Urinary bladder (tissue), 4 donors: Measurements from ENCODE around the gene SIK1. TPM values are rescaled to one million over a fixed set of nuclear protein-coding genes. Genes with fewer than 3 reads are reported as not detected.
"Not testable (repeated sequence)": the region's sequence is repeated elsewhere in the genome, so short reads cannot be mapped to it uniquely, and the experiment has no call there.

Experiments used
- DNase-seq: peaks from one replicate; pipeline ENCODE4 v3.0.0-alpha.2; 2015; ENCODE audit errors: extremely low spot score
- H3K27ac ChIP-seq: one replicate; pipeline ENCODE4 v1.5.1; 2013; ENCODE audit warnings: low read depth, mild to moderate bottlenecking, moderate library complexity
- H3K36me3 ChIP-seq: one replicate; pipeline ENCODE4 v1.6.1; 2013; ENCODE audit warnings: mild to moderate bottlenecking, moderate library complexity; ENCODE audit not compliant: insufficient read depth
- H3K4me1 ChIP-seq: one replicate; pipeline ENCODE4 v1.6.1; 2013; ENCODE audit warnings: mild to moderate bottlenecking, moderate library complexity; ENCODE audit not compliant: insufficient read depth
- H3K4me3 ChIP-seq: one replicate; pipeline ENCODE4 v1.5.1; 2013; ENCODE audit warnings: low read depth, low read length
- WGBS: extraction: QIAGEN DNeasy Blood & Tissue Kit; methylation state at CpG from one replicate; pipeline ENCODE4 v1.1.7; 2013; 5-methylcytosine and 5-hydroxymethylcytosine counted together
- polyA plus RNA-seq: library from polyadenylated mRNA; stranded (reverse); fragments of 200-250 nt; gene quantifications from one replicate; pipeline ENCODE4 v1.2.3, GENCODE V29; 2013
- total RNA-seq: library from RNA; depleted of rRNA; stranded (reverse); fragments of >200 nt; gene quantifications from one replicate; pipeline ENCODE4 v1.2.3, GENCODE V29; 2014
- donor health status: healthy with polysubstance abuse.
- donor health status: healthy.

Gene SIK1
- total RNA-seq: 27.1 TPM
- 13.6 TPM for polyA plus RNA-seq

DNA sequence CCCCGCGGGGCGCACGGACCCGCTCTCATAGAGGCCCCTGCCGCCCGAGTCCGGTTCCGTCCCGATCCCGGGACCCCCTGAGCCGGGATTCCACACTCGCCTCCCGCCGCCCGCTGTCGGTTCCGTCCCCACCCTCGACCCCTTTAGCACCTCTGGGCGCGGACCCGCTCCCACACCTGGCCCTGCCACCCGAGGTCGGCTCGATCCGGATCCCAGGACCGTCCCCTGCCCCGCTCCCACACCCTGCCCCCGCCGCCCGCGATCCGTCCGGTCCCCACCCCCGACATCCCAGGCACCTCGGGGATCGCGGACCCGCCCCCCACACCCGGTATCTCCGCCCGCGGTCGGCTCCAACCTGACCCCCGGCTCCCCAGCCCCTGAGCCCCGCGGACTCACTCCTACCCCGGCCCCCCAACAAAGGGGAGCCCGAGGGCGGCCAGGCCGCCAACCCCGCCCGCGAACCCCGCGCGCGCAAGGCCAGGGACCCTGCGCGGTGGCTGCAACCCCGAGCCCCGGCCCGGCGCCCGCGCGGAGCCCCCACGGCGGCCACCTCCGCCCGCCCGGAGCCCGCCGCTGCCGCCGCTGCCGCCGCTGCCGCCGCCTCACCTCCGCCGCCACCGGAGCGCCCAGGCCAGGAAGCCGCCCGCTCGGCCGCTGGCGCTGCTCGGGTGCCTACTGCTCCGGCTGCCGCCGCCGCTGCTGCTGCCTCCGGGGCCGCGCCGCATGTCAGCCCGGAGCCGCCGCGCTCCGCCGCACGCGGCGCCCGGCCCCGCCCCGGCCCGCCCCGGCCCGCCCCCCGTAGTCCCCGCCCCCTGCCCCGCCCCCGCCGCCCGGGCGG lies at the start of gene SIK1:
Gene SIK1, minus strand, starts transcription at position 728 of the 838 bp plus-strand sequence. CDS start 953 bp downstream, outside the sequence.
- H3K27ac ChIP-seq, DNase-seq, H3K4me3 ChIP-seq, H3K36me3 ChIP-seq, H3K4me1 ChIP-seq: not testable (repeated sequence)
- no CpG with 5 or more reads among the region's 120 CpGs for WGBS

DNA sequence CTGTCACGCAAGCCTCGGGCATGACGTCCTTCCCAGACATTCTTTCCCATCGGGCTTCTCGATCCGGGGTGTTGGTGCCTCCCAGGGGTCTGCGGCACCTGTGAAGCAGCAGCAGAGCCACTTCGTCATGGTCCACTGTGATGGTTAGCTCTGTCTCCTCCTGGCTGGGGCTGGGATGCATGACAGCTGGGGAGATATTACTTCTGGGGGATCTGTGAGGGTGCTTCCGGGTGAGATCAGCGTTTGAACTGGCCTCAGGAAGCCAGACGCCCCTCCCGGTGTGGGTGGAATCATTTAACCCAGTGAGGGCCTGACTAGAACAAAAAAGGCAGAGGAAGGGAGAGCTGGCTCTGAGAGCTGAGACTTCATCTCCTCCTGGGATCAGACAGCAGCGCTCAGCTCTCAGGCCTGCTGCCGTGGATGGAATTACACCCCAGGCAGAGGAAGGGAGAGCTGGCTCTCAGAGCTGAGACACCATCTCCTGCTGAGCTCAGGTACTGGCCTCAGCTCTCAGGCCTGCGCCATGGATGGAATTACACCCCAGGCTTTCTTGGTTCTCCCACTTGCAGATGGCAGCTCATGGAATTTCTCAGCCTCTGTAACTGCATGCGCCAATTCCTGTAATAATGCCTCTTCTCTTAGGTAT lies 44.8 kb upstream of the SIK1 start:
- H3K4me3 ChIP-seq, H3K4me1 ChIP-seq, DNase-seq, H3K36me3 ChIP-seq, H3K27ac ChIP-seq: not testable (repeated sequence)
- no CpG with 5 or more reads among the region's 16 CpGs for WGBS

DNA sequence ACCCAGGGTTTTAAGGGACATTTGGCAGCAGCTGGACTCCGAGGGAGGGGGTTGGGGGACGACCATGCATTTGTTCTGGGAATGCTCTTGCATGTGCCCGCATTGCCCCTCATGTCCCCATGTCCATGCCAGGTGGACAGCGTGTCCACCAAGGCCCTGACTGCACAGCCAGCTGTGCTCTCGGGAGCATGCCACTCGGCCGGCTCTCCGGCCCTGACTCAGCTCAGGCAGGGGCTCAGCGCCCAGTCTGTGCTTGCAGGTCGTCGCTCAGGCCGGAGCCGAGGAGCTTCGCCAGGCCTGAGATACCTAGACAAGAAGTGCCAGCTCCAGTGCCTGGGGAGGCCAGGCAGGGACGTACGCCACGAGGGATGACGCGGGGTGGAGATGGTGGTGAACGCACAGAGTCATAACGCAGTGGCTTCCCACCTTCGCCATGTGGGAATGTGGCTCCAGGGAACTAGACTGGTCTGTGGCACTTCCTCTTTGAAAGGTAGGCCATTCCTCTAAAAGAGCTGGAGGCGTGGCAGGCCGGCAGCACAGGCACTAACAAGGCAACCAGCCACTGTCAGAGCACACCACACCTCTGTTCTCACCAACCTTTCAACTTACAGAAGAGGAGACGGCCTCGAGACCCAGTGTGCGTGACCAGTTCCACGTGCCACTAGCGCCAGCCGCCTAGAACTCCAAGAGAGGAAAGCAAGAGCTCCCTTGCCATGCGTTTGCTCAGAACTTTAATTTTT lies 43.0 kb upstream of the SIK1 start:
- not testable (repeated sequence) for H3K27ac ChIP-seq, H3K36me3 ChIP-seq, H3K4me1 ChIP-seq, DNase-seq, H3K4me3 ChIP-seq
- WGBS: no CpG with 5 or more reads among the region's 31 CpGs

DNA sequence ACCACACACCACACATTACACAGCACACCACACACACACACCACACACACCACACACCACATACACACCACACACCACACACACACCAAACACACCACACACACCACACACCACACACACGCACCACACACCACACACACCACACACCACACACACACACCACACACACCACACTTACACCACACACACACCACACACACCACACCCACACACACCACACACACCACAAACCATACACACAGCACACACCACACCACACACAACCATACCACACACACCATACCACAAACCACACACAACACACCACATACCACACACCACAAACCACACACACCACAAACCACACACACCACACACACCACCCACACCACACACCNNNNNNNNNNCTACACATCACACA lies 40.9 kb upstream of the SIK1 start:
- DNase-seq: no peak
- H3K36me3 ChIP-seq: no peaks in the 10 kb centered on the region
- H3K4me1 ChIP-seq: no peaks in the 10 kb centered on the region
- H3K4me3 ChIP-seq: no peak overlapping the region
- H3K27ac ChIP-seq: no peak overlapping the region
- 94% methylated on average over 1 of the region's 1 CpG for WGBS

DNA sequence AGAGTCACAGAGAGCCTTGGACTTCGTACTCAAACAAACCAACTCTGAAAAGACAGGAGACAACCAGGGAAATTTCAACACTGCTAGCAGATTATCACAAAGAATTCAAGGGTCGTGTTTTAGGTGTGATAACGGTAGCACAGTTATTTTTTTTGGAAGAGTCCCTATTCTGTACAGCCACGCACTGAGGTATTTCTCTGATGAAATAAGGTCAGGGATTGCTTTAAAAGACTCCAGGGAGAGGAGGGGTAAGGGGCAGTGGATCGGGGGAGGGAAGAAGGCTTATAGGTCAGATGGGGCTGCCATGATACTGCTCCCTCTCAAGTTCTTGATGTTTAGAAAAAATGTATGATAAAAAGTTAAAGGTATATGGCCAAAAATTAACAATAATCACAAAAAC lies 38.2 kb upstream of the SIK1 start:
- H3K27ac ChIP-seq, DNase-seq, H3K4me1 ChIP-seq, H3K36me3 ChIP-seq, H3K4me3 ChIP-seq: not testable (repeated sequence)
- WGBS: no CpG with 5 or more reads among the region's 5 CpGs

DNA sequence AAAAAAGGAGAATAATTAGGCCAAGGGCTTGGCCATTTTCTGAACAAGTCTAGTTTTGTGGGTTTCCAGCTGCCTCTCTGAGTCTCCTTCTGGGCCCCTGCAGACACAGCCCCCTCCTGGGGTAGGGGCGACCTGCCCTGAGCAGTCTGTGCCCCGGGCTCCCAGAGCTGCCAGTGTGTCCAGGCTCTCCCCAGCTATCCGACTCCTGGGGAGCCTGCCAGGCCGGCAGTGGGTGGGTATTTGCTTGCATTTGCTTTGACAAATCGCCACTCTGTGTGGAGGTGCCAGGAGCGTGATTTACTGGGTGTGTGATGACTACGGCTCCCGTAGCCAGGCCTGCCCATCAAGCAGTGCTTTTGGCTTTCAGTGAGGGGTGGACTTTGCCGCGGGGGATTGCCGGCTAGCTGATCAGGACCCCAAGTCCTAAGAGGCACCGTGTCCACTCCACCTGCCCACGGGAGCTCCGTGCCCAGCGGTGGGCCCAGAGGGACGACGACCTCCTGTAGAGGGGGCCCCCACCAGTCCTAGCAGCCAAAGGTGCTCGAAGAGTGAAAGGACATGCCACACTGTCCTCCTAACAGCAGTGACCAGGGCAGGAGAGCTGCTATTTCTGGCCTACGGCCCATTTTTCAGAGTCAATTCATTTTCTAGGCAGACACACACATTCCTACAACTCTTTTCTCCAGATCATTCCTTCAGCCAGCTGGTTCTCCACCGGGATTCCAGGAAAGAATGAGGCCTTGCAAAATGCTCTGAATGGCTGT lies 36.7 kb upstream of the SIK1 start:
- 70% methylated on average over 3 of the region's 20 CpGs for WGBS
- not testable (repeated sequence) for H3K4me3 ChIP-seq, H3K4me1 ChIP-seq, H3K27ac ChIP-seq, H3K36me3 ChIP-seq, DNase-seq

DNA sequence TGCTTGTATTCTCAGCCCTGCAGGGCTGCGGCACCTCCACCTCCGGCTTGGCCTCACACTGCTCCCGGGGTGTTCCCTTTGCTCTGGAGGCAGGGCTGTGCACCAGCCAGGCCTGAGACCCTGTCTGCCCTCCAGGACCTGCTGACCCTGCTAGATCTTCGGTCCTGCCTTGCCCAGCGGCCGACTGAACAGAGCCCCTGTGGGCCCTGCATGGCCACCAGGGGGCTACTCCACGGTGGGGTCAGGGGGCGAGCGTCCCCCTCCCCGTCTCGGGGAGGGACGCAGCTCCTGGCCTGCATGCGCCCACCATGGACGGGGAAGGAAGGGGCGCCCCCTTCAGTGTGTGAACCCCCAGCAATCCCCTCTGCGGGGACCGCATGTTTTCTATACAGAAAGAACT lies 36.0 kb upstream of the SIK1 start:
- H3K4me1 ChIP-seq, DNase-seq, H3K36me3 ChIP-seq, H3K27ac ChIP-seq, H3K4me3 ChIP-seq: not testable (repeated sequence)
- no CpG with 5 or more reads among the region's 17 CpGs for WGBS

DNA sequence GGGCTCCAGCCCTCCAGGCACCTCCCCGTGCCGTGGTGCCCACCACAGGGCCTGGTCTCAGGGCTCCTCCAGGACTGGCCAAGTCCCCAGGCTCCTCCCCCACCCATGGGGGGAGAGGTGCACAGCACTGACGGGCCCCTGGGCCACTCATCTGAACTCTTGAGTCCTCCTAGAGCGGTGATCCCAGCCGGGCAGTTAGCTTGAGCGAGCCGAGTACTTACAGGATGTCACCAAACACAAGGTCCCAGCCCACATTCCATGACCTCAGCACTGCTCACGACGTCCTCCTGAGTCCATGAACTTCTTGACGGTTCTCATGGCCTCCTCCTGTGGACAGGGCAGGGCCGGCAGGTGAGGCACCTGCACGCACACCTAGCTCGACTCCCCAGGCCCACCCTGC lies 33.5 kb upstream of the SIK1 start:
- H3K36me3 ChIP-seq, H3K4me3 ChIP-seq, H3K27ac ChIP-seq, DNase-seq, H3K4me1 ChIP-seq: not testable (repeated sequence)
- no CpG with 5 or more reads among the region's 13 CpGs for WGBS

DNA sequence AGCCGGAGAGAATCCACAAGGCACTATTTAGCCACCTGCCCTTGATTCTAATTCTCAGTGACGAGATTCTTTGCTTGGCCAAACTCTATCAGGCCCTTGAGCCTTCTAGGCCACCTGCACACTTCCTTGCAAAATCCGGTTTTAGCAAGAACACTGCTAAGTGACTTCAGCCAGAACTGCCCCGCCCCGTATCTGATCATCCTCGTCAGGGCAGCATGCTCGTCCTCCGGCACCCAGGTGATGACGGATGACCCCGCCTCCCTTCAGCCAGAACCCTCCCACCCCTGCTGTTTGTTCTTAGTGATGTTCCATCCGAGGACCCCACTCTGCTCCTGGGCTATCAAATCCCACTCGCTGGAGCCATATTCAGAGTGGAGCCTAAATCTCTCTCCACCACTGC lies 32.1 kb upstream of the SIK1 start:
- not testable (repeated sequence) for H3K27ac ChIP-seq
- WGBS: 86% methylated on average over 7 of the region's 12 CpGs

DNA sequence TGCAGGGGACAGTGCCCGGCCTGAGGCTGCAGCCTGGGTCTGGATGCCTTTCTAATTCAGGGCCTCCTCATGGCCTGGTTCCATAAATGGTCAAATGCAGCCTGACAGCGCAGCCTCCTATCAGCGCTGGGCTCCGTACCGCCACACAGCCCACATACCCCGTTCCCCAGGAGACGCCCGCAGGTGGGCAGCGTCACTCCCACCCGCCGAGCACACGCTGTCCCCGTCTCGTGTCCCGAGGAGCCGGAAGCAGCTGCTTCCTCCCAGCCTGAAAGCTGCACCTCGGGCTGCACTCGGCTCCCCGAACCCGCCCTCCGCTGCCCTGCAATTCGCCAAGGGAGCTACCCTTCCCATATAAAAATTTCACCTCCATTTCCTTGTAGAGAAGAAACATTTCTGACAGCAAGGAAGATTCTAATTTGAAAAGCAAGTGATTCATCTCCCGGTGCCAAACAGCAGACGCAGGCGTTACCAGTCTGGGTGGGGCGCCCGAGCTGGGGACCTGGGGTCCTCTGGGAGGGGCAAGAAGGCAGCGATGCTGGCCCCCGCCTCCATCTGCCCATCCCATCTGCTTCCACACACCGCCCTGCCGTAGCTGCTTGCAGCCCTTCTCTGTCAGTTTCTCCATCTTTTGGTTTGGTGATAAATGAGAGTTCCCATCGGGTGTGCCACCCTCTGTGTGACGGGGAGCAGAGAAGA lies 29.8 kb upstream of the SIK1 start:
- not testable (repeated sequence) for H3K36me3 ChIP-seq, DNase-seq, H3K4me3 ChIP-seq, H3K27ac ChIP-seq, H3K4me1 ChIP-seq
- WGBS: no CpG with 5 or more reads among the region's 33 CpGs

More for the DNA sequence above, 32.1 kb upstream of the SIK1 start:
- H3K4me3 ChIP-seq, DNase-seq, H3K36me3 ChIP-seq, H3K4me1 ChIP-seq: not testable (repeated sequence)

DNA sequence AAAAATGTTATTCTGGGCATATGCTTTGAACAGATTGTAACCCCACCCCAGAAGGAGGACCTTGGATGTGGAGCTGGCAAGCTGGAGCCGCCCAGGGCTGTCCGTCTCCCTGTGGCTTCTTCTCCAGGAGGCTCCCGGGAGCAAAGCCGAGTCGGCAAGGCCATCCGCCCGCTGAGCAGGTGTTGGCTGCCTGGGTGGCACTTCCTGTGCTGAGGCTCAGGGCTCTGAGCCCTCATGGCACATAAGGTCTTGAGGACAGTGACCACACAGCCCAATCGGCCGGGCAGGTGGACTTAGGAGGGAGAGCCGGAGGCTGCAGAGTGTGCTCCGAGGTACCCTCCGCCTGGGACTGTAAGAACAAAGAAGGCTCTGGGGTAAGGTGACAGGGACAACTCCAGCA lies 28.8 kb upstream of the SIK1 start:
- H3K4me3 ChIP-seq, H3K4me1 ChIP-seq, H3K27ac ChIP-seq, H3K36me3 ChIP-seq, DNase-seq: not testable (repeated sequence)
- WGBS: no CpG with 5 or more reads among the region's 12 CpGs

DNA sequence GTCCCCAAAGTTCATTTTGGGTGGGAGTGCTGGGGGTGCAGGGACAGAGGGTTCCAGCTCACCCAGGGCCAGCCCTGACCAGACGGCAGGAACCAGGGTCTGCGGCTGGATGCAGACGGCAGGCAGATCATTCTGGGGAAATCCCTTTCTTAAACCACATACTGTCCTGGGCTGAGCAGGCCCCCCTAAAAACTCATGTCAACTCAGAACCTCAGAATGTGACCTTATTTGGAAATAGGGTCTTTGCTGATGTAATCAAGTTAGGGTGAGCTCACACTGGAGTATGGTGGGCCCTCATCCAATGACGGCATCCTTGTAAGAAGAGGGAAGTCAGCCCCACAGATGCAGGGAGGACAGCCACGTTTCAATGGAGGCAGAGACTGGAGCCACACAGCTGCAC lies 27.2 kb upstream of the SIK1 start:
- H3K4me1 ChIP-seq, H3K27ac ChIP-seq, DNase-seq, H3K36me3 ChIP-seq, H3K4me3 ChIP-seq: not testable (repeated sequence)
- no CpG with 5 or more reads among the region's 5 CpGs for WGBS

DNA sequence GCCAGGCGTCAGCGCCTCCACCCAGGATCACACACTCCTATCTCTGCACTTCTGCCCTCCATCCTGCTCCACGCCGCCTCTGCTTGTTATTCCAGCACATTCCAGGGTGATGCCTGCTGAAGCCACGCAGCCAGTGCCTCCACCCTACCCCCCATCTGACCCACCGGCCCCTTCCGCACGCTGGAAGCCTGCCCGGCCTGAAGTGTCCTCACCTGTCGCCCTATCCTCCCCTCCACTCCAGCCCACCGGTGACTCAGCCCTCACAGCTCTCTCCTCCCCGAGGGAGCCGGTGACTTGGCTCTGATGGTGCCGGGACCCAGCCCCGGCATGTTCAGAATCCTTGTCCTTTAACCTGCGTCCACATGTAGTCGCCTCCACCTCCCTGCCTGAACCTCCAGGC lies 24.9 kb upstream of the SIK1 start:
- H3K4me3 ChIP-seq, DNase-seq, H3K27ac ChIP-seq, H3K4me1 ChIP-seq, H3K36me3 ChIP-seq: not testable (repeated sequence)
- 90% methylated on average over 2 of the region's 17 CpGs for WGBS
